GM18499 (cell line): Measurements from ENCODE around the gene FUS.
"Not testable (repeated sequence)": the region's sequence is repeated elsewhere in the genome, so short reads cannot be mapped to it uniquely, and the experiment has no call there.

ENCODE experiments used
- ATAC-seq: cut with Tn5 transposase; IDR thresholded peaks from one replicate; pipeline ENCODE4 v1.9.1; 2021; ENCODE audit warnings: moderate number of reproducible peaks; ENCODE audit not compliant: insufficient read depth, unreplicated experiment

FUS gene

DNA sequence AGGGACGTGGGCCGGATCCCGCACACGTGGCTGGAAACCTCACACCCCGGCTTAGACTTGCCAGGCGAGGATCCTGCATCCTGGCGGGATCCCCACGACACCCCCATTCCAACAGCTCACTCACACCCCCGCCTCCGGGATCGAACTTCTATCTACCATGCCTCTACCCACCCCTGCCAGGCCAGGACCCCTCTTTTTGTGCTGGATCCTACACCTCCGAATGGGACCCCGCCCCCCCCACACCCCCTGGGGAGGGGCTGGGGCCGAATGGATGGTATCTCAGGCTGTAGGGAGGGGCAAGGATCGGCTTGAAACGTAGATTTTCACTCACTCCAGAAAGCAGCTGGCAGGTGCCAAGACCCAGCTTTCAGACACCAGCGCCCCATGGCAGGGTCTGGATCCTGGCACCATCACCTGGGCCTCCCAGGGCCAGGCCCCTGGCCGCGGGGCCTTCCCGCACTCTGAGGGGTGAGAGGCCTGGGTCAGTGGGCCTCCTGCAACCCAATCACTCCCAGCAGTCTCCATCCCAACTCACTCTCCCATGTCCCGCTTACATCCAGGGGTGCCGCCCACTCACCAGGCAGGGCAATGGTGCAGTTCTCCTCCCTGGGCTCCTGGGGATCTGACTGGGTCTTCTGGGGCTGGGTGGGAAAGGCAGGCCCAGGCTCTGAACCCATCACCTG is 36.8 kb upstream of the FUS start:
- ATAC-seq, result no peak

DNA sequence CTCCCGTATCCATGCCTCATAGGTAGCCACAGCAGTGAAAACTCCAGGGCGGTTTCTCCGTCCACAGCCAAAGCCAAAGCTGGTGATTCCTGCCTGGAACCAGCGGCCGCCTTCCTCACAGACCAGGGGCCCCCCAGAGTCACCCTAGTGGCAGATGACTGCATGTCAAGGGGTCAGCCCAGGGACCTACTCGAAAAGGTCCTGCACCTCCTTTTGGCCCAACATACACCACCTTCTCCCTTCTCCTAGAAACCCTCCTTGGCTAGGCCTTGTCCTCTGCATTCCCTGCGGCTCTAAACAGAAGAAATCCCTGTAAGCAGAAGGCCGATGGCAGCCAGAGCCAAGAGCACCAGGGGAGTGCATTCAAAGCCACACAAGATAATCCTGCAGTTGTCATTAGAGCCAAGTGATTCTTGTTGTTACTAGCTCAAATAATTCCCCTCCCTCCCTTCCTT is 36.2 kb upstream of the FUS start:
- no peak for ATAC-seq

DNA sequence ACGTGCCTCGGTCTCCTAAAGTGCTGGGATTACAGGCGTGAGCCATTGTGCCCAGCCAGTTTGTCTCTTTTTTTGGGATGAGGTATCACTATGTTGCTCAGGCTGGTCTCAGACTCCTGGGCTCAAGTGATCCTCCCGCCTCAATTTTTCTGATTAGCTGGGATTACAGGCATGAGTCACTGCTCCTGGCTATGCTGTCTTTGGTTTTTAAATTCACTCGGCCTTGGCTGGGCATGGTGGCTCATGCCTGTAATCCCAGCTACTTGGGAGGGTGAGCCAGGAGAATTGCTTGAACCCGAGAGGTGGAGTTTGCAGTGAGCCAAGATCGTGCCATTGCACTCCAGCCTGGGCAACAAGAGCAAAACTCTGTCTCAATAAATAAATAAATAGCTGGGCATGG is 35.5 kb upstream of the FUS start:
- not testable (repeated sequence) for ATAC-seq

DNA sequence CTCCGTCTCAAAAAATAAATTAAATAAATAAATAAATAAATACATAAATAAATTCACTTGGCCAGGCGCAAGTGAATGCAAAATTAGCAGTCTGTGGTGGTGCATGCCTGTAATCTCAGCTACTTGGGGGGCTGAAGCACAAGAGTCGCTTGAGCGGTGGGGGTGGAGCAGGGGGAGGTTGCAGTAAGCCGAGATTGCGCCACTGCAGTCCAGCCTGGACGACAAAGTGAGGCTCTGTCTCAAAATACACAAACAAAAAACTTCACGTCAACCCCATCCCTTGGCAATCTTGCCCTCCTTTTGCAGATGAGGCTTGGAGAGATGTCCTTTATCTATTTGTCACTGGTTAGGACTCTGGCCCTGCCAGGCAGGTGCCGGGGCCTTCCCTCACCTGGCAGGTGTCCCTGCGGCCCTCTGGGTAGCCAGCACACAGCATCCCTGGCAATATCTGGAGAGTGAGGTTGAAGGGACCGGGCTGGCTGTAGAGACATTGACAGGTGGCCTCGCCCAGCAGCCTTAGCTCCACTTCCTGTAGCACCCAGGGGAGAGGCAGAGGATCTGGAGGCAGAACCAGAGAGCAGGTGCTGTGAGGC is 34.4 kb upstream of the FUS start:
- ATAC-seq, result no peak

DNA sequence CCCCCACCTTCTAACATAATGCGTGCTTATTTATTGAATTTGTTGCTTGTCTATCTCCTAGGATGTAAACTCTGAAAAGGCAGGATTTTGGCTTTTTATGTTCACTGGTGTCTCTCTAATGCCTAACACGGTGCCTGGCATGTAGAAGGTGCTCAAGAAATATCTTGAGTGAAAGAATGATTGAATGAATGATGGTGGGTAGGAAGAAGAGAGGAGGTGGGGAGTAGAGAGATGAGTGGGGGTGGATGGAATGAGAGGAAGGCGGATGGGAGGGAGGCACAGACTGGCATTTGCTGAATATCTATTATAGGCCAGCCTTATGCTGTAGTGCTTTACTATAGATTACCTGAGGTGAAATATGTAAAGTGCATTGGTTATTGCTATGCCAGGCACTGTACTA is 32.4 kb upstream of the FUS start:
- ATAC-seq, result no peak

DNA sequence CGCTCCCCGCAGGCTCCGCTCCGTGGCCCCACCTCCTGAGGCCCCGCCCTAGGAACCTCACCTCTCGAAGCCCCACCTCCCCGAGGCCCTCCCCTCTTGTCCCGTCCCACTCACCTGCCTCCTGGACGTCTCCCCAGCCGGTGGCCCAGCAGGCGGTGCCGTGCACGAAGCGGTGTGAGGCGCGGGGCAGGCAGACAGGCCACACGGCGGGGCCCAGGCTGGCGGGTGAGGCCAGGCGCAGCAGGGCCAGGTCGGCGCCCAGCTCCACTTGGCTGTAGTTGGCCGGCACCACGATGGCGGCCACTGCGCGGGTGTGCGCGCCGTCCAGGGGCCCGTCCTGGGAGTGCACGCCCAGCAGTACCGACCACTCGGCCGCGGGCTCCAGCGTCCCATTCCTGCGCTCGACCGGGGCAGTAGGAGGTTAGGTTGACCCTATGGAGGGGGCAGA is 31.6 kb upstream of the FUS start:
- no peak for ATAC-seq

DNA sequence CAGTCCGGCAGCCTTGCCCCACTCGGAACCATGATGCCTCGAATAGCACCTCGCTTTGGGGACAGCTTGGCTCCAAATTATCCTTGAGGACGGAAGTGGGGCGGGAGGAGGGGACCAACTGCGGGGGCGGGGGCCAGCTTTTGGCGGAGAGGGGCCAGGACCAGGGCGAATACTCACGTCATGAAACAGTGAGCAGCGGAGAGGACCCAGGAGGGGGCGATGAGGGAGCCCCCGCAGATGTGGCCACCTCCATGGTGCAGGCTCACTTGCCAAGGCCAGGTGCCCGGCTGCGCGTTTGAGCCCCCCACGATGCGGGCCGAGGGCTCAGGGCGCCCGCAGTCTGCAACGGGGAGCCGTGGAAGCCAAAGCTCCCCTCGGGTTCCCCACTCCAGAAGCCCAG is 31.0 kb upstream of the FUS start:
- ATAC-seq, result no peak

DNA sequence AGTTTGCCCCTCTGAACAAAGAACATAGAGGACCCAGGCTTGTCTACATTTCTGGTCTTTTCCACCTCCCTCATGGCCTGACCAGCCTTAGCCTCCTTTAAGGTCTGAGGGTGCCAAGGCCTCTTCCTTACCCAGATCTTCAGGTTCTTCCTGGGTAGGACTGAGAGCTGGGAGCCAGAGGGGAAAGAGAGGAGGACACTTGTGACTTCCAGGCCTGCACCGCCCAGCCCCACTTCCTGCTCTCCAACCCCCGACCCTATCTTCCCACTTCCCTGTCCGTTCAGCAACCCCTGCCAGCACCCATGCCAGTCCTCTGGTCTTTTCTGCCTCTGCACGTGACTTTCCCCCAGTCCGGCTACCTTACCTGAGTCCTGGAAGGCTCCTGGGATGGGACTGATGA is 30.6 kb upstream of the FUS start:
- no peak for ATAC-seq

DNA sequence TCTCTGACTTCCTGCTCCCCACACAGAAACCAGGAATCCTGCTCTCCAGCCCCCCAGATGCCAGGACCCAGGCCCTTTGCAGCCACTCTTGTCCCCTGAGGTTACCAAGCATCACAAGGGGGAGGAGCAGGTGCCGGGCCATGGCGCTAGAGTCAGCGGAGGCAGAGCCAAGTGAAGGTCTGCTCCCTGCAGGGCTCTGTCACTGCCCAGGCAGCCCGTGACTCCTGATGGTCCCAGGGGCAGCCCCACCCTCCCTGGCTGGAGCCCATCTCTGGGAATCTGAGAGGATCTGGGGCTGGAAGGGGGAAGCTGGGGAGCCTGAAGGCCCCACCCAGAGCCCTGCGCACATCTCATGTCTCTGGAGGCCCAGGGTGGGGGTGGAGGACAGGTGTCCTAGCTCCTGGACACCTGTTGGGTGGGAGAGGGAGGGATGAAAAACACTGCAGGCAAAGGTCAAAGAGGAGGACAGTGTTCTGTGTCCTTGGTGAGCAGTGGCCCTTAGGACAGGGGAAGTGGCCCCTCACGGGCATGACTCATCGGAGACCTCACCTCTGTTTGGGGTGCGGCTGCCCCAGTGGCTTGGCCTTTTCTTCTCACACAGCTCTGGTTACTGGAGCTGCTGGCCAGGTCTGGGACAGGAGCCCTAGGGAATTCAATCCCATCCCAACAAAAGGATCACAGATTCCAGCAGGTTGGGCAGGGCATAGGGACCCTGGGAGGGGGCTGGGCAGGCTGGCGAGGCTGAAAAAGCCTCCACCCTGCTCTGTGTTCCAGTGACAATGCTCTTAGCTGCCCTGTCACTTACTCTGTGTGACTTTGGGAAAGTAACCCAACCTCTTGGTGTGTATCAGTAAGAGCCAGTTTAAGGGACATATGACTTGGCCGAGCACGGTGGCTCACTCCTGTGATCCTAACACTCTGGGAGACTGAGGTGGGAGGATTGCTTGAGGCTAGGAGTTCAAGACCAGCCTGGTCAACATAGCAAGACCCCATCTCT is 29.7 kb upstream of the FUS start, which contains the start of gene PRSS36:
TSS of gene PRSS36 (minus strand) at position 173 of the 997 bp plus-strand sequence. CDS start at position 142, 31 bp downstream.
- no peak for ATAC-seq

DNA sequence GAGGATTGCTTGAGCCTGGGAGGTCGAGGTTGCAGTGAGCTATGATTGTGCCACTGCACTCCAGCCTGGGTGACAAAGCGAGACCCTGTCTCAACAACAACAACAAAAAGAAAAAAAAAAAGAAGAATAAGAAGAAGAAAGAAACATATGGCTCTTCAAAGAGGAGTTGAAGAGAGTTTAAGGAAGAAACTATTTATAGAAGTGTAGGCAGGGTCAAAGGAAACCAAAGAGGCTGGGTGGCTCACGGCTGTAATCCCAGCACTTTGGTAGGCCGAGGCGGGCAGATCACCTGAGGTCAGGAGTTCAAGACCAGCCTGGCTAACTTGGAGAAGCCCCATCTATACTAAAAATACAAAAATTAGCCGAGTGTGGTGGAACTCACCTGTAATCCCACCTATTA is 29.0 kb upstream of the FUS start:
- ATAC-seq, result not testable (repeated sequence)

DNA sequence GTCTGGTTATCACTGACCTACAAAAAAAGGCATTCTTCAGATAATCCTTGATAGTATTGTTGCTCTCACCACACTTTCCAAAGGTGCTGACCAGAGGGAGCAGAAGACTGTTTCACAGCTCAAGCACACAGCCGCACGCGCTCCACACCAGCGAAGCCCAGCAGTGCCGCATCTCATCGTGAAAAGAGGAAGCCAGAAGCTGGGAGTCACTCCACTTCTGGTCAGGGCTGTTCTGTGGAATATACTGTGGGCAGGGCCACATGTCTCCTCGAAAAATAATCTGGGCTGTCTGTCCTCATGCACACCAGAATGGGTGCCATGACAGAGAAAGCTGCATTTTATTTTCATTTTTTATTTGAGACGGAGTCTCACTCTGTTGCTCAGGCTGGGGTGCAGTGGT is 22.8 kb upstream of the FUS start:
- no peak for ATAC-seq

DNA sequence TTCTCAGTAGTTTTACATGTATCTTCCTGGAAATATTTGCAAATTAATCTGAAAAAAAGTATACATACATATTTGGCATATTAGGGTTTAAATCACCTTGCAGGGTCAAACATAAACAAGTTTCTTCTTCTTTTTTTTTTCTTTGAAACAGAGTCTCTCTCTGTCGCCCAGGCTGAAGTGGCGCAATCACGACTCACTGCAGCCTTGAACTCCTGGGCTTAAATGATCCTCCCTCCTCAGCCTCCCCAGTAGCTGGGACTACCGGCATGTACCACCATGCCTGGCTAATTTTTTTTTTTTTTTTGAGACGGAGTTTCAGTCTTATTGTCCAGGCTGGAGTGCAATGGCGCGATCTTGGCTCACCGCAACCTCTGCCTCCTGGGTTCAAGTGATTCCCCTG is 12.6 kb upstream of the FUS start:
- ATAC-seq, result no peak

DNA sequence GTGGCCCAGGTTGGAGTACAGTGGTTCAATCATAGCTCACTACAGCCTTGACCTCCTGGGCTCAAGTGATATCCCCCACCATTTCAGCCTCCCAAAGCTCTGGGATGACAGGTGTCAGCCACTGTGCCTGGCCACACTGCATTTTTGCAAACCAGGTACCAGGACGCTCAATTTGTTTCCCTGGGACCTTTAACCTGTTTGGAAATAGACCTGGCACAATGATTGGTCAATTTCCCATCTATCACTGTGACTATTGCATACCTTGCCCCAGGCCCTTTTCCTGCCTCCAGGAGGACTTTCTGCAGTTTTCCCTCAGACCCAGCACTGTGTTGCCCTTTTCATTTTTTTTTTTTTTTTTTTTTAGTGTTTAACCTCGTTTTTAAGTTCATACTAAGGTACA is 11.1 kb upstream of the FUS start:
- no peak for ATAC-seq

DNA sequence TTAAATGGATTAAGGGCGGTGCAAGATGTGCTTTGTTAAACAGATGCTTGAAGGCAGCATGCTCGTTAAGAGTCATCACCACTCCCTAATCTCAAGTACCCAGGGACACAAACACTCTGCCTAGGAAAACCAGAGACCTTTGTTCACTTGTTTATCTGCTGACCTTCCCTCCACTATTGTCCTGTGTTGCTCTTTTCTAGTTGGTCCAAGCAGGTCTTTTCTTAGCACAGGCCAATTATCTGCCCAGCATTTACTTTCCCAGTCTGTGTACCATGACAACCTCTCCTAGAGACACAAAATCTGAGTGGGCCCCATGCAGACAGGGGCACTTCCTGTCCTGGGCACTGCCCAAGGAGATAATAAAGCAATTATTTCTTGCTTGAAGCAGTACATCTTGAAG is 9.9 kb upstream of the FUS start:
- ATAC-seq, result not testable (repeated sequence)

DNA sequence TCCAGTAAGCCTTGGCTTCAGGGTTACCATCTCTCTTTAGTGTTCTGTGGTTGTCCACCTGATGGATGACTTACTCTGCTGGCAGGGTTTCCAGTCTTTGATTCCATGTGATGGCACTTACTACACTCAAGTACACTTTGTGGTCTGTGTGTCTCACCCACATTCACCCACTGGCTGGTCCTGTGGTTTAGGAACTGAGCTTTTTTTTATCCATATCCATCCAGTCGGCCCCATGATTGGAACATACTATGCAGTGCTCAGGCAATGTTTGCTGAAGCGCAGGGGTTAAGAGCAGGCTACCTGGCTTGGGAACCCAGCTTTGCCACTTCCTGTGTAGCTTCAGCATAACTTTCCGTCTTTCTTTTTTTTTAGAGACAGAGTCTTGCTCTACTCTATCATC is 2.8 kb upstream of the FUS start:
- no peak for ATAC-seq

DNA sequence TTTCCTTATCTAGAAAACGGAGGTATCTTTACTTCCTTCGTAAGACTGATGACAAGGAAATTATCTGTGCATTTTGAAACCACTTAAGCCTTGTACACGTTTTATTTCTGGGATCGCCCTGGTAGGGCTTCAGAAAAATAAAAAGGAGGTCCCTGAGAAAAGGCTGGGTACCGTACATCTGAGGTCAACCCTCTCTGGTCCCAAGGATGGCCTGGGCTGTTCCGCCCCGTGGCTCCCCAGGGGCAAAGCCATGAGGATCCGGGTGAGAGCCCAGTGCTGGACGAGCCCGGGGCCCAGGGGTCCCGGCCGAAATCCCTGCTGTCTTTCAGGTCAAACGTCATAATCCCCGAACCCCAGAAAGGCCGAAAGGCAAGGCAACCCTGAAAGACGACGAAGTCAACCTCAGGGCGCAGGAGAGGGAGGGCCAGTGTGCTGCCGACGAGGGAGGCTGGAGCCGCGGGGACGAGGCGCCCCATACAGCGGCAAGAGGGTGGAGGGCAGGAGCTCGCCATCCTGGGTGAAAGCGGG is 656 bp upstream of the FUS start:
- ATAC-seq, result no peak

DNA sequence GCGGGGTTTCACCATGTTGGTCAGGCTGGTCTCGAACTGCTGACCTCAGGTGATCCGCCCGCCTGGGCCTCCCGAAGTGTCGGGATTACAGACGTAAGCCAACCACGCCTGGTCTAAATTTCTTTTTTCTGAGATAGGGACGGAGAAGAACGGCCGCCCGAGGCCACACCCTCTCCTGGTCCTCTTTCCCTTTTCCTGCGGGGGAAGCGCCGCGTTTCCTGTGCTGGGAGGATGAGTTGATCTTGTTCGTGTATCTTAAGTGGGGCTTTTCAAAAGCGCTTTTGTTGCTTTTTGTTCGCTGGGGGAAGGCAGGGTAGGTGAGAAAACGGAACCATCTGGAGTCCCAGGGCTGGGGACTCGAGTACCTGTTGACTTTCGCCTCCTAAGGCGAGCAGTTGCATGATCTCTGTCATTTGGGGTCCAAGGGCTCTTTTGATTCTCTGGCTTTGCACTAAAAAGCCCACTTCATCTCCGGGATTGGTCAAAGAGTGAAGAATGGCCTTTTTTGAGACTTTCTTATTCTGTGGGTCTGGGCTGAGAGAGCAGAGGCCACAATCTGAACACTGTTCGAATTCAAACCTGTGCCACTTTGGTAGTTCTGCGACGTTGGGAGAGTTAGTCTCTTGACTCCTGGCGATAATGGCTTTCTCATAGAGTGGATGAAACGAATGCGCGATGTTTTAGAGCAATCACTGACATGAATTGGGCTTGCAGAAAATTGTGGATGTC is 1.3 kb downstream of the FUS start:
- no peak for ATAC-seq

DNA sequence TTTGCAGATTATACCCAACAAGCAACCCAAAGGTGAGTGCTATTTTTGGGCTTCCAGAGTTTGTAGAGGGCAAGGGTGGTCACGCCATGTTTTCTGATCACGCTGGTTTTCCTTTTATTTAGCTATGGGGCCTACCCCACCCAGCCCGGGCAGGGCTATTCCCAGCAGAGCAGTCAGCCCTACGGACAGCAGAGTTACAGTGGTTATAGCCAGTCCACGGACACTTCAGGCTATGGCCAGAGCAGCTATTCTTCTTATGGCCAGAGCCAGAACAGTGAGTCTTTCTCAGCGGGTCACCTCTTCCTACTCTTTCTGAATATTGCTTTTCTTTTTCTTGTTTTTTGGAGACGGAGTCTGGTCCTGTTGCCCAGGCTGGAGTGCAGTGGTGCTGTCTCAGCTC is 2.5 kb downstream of the FUS start:
- ATAC-seq, result no peak

DNA sequence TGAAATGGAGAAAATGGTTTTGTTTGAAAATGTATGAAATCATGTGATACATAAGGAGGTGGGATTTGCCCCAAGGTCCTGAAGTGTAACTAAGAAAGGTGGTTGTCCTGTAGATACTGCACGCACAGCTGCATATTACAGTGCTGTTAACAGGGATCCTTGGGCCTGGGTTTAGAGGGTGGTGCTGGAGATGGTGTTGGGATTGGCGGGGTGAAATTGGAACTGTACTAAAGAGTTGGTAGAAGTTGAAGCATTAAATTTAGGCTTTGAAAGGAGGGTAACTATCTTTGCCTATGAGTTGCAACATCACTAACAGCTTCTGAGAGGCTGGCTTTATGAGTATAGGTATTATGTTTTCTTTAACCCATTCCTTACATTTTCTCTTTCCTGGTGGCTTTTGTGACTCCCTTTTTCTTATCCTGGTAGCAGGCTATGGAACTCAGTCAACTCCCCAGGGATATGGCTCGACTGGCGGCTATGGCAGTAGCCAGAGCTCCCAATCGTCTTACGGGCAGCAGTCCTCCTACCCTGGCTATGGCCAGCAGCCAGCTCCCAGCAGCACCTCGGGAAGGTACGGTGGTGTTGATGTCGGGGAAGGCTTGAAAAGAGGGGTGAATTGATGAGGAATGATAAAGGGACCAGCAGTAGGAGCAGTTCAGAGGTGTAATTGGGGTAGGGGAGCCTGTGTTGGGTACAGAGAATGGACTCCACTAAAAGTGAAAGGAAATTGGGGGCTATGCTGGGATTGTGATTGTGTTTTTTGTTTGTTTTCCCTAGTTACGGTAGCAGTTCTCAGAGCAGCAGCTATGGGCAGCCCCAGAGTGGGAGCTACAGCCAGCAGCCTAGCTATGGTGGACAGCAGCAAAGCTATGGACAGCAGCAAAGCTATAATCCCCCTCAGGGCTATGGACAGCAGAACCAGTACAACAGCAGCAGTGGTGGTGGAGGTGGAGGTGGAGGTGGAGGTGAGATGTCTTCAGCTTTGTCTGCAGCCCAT is 3.8 kb downstream of the FUS start:
- ATAC-seq, result no peak
